Measurements from ENCODE around the gene ANKS1B.

DNA sequence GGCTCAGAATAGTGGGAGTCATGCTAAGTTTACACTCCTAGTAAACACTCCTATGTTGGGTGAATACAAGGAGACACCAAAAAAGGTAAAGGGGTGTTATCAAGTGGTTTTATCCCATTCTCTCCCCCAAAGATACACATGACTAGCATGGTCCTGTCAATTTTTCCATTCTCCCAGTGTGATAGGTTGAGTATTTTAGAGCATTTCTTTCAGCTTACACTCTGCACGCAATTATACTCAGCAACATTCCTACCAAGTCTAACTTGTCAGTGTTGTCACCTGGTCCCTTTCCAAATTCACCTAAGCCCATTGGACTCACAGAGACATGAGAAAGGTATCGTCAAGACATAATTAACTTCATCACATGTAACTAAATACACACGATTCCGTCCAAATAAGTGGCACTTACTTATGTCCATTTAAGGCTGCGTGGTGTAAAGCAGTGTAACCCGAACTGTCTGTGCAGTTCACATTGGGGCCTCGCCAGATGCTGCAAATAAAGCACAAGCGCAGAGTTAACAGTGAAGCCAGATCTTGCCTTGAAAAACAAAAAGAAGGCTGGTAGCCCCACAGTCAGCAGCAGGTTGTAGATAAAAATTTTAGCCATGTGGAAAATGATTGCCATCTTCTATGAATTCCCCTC lies 159.7 kb downstream of the ANKS1B start:
- TF ChIP-seq, protein P1, sequence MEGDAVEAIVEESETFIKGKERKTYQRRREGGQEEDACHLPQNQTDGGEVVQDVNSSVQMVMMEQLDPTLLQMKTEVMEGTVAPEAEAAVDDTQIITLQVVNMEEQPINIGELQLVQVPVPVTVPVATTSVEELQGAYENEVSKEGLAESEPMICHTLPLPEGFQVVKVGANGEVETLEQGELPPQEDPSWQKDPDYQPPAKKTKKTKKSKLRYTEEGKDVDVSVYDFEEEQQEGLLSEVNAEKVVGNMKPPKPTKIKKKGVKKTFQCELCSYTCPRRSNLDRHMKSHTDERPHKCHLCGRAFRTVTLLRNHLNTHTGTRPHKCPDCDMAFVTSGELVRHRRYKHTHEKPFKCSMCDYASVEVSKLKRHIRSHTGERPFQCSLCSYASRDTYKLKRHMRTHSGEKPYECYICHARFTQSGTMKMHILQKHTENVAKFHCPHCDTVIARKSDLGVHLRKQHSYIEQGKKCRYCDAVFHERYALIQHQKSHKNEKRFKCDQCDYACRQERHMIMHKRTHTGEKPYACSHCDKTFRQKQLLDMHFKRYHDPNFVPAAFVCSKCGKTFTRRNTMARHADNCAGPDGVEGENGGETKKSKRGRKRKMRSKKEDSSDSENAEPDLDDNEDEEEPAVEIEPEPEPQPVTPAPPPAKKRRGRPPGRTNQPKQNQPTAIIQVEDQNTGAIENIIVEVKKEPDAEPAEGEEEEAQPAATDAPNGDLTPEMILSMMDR (IDR thresholded peaks at IDR 0.05 in 2 of 3, conservative IDR thresholded peaks at IDR 0.05 in 1 of 3; ENCODE audit: control insufficient read depth in 2 of 3, extremely low read depth in 1 of 3, insufficient read depth in 1 of 3, low read depth in 3 of 3, low read length in 3 of 3): no peak
- TF ChIP-seq KDM1A (IDR thresholded peaks at IDR 0.05; ENCODE audit: borderline replicate concordance) (no peak), TAF1 (IDR thresholded peaks at IDR 0.05; ENCODE audit: borderline replicate concordance, low read depth, low read length) (no peak), SMAD1 (IDR thresholded peaks at IDR 0.05; ENCODE audit: low read depth, partially characterized antibody) (no peak), EP300 (IDR thresholded peaks at IDR 0.05; ENCODE audit: borderline replicate concordance in 1 of 2, control insufficient read depth in 1 of 2, low read depth in 2 of 2, low read length in 2 of 2) (no peak)
